Stimulated activated CD4-positive, alpha-beta T cell treated with anti-CD3 and anti-CD28 coated beads, Interleukin-12 subunit alpha, Interleukin-12 subunit beta, amount 100 ng/mL, for 48 hours (primary cell): ENCODE data around the gene ELOVL2.
"Not testable (repeated sequence)": the region's sequence is repeated elsewhere in the genome, so short reads cannot be mapped to it uniquely, and the experiment has no call there.

Source experiments
- DNase-seq, 3 donors: peaks; one replicate each; pipeline ENCODE4 v3.0.0-alpha.2; 2020; ENCODE audit warnings: low read depth in 2 of 3, low spot score in 1 of 3

Gene ELOVL2

GRCh38 chr6:11023032-11023431 is 21.1 kb downstream of the ELOVL2 start:
- no peak for DNase-seq

- no peak for DNase-seq
Observed at GRCh38 chr6:11021714-11022113, 22.4 kb downstream of the ELOVL2 start.

GRCh38 chr6:11021003-11021402 is 23.1 kb downstream of the ELOVL2 start:
- no peak for DNase-seq

DNA sequence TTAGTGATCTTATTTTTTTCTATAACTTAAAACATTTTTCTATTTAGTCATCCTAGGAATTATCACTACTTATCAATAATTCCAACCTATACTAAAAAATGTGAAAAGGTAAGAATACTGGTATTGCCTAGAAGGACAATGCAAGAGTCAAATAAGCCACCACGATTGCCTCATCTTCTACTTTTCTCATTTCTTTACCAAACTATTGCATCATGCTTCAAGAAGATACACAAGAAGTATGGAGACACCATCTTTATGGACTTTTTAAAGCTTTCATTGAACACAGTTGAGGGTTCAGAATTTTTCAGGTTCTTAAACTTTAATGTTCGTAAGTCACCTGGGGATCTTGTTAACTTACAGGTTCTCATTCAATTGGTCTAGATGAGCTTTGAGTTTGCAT is 25.9 kb downstream of the ELOVL2 start:
- no peak for DNase-seq

- DNase-seq: no peak
Observed at GRCh38 chr6:11017090-11017489, 27.0 kb downstream of the ELOVL2 start.

DNA sequence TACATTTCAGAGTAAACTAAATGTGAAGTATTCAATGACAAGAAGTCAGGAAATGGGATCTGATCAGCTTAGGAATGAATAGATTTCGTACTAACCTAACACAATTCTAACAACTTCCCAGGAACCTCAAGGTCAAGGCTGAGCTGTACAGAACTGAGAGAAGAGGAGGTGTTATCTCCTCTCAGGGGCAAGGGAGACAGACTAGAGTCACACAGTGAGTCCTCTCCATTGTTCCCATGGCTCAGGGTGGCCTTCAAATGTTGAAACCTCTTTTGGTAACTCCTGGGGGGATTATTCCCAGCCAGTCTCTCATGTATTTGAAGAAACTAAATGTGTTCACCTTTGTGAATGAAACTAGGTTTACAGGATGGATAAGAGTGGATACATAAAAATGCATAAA is 27.7 kb downstream of the ELOVL2 start:
- no peak for DNase-seq

DNA sequence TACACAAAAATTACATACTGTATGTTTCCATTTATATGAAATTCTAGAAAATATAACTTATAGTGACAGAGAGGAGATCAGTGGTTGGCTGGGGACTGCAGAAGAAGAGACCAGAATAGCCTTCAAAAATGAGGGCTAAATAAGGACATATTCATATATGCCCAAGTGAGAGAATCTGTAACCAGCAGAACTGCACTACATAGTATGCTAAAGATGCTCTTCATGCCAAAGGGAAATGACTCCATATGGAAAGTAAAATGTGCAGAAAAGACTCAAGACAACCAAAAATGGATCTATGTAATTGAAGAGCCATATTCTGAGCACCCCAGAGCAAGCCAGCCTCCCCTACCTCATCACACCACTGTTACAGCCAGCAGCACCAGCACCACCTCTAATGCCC is 29.0 kb downstream of the ELOVL2 start:
- DNase-seq: no peak

- DNase-seq: no peak
Observed at GRCh38 chr6:11013721-11014070, 30.4 kb downstream of the ELOVL2 start.

DNA sequence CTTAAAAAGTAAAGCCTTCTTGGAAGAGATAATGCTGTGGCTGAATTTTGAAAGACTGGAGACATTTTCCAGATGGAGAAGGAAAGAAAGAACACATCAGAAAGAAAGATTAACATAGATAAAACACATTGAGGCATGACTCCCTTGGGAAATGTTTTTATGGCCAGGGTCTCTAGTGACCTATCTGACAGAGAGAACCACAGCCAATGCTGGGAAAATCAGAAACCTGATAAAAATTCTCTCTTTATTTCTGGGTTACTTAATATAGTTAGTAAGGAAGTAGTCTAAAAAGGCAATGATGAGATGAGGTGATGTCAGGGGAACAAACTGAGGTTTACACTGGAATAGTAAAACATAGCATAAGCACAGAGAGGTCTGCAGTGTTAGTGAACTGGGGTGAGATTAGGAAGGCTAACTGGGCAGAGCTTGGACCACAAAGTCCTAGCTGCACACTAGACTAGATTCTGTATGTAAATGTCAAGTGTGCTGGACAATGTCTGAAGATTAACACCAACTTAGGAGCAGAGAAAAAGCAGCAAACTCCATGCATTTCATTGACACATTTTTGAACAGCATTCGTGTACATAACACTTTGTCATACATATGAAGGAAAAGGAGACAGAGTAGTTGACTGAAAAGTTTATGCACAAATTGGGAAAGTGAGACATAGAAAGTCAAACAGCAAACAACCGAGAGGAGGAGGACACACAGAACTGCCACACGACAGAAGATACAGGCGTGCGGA is 31.0 kb downstream of the ELOVL2 start:
- DNase-seq: no peak

GRCh38 chr6:11012295-11012754 is 31.8 kb downstream of the ELOVL2 start:
- DNase-seq: no peak

DNA sequence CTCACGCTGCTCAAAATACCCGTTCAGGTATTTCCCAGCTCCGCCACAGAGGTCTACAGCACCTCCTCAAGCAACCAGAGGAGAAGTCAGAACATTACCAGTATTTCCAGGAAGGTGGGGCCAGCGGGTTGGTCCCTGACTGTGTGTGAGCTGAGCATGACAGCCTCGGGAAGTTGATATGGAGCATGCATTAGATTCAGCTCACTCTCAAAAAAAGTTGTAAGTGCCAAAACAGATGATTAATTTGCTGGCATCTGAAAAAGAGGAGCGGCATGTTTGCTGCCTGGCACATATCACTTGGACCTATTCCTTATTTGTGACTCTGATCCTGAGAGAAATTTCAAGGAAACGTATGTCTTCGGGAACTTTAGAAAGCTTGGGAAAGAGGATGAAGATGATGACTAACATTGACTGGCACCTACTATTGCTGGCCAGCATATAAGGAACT is 32.3 kb downstream of the ELOVL2 start:
- DNase-seq: no peak

- DNase-seq: no peak
Observed at GRCh38 chr6:11009353-11009752, 34.8 kb downstream of the ELOVL2 start.

- DNase-seq: no peak
Observed at GRCh38 chr6:11008821-11009220, 35.3 kb downstream of the ELOVL2 start.

GRCh38 chr6:11007715-11008608 is 36.1 kb downstream of the ELOVL2 start:
- DNase-seq: no peak

- DNase-seq: no peak
Observed at GRCh38 chr6:11006061-11006460, 38.0 kb downstream of the ELOVL2 start.

DNA sequence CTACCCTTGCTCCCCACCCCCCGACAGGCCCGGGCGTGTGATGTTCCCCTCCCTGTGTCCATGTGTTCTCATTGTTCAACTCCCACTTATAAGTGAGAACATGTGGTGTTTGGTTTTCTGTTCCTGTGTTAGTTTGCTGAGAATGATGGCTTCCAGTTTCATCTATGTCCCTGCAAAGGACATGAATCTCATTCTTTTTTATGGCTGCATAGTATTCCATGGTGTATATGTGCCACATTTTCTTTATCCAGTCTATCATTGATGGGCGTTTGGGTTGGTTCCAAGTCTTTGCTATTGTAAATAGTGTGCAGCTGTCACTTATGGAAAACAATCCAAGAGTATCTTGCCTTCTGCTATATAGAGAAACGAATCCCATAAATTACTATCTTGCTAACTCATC is 40.8 kb downstream of the ELOVL2 start:
- not testable (repeated sequence) for DNase-seq

GRCh38 chr6:11002176-11002575 is 41.9 kb downstream of the ELOVL2 start:
- DNase-seq: no peak

DNA sequence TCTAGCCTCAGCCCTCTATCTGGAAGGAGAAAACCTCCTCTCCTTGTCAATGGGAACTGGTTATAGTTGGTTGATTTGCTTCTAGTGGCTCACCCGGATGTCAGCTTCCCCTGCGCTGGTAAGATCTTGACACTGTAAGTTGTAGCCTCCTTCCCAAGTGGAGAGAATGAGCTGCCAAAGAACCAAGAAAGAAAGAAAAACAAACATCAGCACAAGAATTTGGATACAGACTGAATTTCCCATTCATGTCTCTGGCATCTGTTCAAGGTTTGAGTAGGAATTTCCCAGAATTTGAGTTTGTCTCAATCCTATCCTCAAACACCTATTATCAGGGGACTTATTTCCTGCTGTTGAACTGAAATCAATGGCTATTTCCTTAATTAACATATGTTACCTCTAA is 44.1 kb downstream of the ELOVL2 start:
- DNase-seq: no peak

DNA sequence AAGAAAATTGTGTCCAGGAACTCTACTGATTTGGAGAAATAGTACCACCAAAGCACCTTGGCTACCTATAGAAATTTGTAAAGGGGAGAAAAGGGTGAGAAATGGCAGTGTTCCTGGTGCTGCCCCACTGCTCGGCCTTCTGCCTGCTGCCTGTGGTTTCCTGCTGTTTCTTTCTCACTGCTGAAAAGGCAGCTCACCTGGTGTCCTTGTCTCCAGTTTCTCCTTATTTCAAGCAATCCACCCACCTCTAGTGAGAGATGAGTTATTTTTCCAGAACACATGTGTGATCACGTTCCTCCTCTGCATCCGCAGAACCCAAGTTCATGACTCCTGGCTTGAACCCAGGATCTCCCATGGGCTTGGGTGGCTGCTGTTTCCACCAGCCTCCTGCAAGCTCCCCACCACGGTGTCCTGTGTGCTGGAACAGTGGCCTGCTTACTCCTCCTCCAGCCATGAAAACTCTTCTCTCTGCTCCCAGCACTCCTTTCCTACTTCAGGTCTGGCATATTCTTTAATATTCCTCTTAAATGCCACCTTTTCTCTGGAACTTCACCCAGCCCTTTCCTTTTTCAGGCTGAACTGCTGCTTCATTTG is 48.9 kb downstream of the ELOVL2 start:
- DNase-seq: no peak

DNA sequence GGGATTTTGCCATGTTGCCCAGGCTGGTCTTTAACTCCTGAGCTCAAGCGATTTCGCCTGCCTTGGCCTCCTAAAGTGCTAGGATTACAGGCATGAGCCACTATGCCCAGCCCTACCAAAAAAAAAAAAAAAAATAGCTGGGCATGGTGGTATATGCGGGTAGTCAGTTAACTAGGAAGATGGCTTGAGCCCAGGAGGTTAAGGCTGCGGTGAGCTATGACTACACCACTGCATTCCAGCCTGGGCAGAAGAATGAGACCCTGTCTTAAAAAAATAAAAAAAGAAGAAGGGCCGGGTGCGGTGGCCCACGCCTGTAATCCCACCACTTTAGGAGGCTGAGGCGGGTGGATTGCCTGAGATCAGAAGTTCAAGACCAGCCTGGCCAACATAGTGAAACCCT is 50.2 kb downstream of the ELOVL2 start:
- DNase-seq: no peak

GRCh38 chr6:10991115-10991514 is 53.0 kb downstream of the ELOVL2 start:
- DNase-seq: no peak

DNA sequence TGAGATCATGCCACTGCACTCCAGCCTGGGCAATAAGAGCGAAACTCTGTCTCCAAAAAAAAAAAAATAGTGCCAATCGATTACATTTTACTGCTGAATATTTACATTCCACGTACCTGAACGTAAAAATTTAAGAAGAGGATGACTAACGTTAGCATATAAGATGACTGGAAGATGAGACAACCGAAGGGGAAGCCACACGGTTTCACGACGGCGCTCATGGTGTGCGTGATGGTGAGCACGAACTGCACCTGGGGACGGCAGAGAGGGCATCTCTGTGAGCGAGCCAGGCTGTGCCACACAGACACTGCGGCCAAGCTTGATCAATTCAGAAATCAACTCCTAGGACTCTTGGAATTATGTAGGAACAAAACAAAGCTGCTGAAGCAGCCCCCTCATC is 54.5 kb downstream of the ELOVL2 start:
- DNase-seq: no peak
